NCI-H2107 (cell line): Measurements from ENCODE around the gene GPR137.

Experiments used
- DNase-seq: peaks from one replicate; lab custom pipeline; 2025; lab: John Stamatoyannopoulos, UW

Gene GPR137

GRCh38 chr11:64287676-64288352, 2.2 kb downstream of the GPR137 start:
- no peak for DNase-seq

DNA sequence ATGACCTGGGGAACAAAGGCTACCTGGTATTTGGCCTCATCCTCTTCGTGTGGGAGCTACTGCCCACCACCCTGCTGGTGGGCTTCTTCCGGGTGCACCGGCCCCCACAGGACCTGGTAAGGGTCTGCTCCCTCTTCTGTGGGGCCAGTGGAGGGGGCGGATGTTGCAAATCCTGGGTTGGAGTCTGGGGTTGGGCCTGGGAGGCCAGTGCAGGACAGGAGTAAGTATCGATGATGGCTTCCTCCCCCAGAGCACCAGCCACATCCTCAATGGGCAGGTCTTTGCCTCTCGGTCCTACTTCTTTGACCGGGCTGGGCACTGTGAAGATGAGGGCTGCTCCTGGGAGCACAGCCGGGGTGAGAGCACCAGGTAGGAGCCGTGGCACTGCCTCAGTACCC, 2.7 kb downstream of the GPR137 start:
- no peak for DNase-seq

DNA sequence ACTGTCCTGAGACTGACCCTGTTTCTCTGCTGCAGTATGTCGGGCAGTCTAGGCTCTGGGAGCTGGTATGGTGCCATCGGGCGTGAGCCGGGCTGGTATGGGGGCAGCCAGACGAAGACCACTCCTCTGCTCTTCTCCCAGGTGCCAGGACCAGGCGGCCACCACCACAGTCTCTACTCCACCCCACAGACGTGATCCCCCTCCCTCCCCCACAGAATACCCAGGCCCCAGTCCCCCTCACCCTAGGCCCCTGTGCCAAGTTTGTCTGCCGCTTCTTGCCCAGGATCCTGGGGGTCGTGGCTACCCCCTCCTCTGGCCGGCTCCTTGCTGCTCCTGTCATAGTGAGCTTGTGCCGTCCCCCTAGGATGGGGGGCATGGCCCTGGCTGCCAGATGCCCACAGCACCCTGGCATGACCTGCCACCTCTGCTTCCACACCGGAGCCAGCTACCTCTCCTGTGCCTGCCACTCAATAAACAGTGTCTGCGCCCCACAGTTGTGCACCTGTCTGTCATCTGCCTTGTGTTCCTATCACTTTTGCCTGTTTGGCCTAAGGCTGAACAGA, 3.4 kb downstream of the GPR137 start:
- no peak for DNase-seq

- no peak for DNase-seq
Observed at GRCh38 chr11:64290352-64291261, 5.0 kb downstream of the GPR137 start.

DNA sequence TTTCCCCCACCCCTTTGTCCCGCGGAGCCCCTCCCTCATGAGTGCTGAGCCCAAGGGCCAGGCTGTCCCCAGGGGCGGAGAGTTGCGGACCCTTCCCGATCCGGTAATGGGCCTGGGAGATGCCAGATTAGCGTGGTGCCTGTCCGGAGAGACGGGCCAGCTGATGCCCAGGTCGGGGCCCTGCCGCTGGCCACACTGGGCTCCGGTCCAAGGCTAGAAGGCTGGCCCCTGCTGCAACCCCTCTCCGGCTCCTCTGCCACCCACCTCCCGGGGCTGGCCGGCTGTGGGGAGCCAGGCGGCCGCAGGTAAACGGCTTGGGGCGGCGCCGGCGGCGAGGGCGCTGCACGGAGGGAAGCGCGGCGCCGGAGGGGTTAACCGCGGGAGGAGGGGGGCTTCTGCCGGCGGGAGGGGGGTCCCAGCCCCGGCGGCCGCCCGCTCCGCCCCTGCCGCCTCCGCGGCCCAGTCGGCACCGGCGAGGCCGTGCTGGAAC, 5.7 kb downstream of the GPR137 start, which contains the start of gene KCNK4:
Gene KCNK4 (plus strand): TSS at position 41 of the 490 bp plus-strand sequence. CDS start 1,717 bp downstream, outside the sequence.
- DNase-seq = no peak

- no peak for DNase-seq
Observed at GRCh38 chr11:64291752-64292459, 6.3 kb downstream of the GPR137 start.

DNA sequence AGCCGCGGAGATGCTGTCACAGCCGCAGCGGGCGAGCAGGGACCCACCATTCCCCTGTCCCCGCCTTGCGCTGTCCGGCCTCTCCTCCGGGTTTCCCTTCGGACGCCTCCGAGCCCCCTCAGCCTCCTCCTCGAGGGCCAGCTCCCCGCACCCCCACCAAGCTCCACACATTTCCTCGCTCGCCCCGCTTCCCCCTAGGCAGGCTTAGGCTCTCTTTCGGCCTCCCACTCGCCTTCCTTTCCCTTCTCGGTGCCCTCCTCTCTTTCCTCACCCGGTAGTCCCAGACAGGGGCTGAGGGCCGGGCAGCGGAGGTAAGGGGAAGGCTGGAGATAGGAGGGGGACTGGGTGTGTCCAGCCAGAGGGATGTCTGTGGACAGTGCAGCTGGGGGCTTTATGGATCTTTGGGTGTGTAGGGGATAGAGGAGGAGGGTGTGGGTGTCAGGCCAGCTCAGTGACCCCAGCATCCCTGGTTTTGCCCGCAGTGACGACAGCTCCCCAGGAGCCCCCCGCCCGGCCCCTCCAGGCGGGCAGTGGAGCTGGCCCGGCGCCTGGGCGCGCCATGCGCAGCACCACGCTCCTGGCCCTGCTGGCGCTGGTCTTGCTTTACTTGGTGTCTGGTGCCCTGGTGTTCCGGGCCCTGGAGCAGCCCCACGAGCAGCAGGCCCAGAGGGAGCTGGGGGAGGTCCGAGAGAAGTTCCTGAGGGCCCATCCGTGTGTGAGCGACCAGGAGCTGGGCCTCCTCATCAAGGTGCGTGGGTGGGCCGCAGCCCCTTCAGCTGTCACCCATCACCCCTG, 7.0 kb downstream of the GPR137 start:
- no peak for DNase-seq

GRCh38 chr11:64294774-64295173, 9.1 kb downstream of the GPR137 start:
- DNase-seq = no peak

DNA sequence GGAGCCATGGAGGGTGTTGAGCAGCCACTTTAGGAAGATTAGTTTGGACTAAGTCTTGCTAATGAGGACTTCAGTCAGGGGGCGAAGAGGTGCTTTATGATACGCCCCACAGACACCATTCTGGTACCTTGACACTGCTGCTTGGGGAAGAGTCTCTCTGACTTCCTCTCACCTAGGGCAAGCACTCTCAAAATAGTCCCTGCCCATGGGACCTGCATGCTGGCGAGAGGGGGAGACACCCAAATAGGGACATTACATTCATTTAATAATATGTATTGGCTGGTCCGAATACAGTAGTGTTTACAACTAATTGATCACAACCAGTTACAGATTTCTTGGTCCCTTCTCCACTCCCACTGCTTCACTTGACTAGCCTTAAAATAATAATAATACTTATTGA, 10.1 kb downstream of the GPR137 start:
- DNase-seq = no peak

DNA sequence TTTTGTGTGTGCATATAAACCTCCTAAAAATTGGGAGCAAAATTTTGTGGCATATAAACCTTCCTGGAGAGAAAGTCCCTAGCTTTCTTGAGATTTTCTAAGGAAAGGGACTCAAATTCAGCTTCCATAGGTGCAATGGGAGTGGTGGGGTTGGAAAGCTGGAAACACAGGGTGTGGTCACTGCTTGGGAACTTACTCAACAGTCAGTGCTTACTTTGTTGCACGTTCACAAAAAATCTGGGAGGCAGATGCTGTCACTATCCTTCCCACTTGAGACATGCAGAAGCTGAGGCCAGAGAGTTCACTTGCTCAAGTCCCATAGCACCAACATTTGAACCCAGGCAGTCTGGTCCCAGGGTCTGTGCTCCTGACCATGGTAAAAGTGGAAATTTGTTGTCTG, 10.6 kb downstream of the GPR137 start:
- DNase-seq = no peak

- DNase-seq = no peak
Observed at GRCh38 chr11:64296830-64297698, 11.4 kb downstream of the GPR137 start.

DNA sequence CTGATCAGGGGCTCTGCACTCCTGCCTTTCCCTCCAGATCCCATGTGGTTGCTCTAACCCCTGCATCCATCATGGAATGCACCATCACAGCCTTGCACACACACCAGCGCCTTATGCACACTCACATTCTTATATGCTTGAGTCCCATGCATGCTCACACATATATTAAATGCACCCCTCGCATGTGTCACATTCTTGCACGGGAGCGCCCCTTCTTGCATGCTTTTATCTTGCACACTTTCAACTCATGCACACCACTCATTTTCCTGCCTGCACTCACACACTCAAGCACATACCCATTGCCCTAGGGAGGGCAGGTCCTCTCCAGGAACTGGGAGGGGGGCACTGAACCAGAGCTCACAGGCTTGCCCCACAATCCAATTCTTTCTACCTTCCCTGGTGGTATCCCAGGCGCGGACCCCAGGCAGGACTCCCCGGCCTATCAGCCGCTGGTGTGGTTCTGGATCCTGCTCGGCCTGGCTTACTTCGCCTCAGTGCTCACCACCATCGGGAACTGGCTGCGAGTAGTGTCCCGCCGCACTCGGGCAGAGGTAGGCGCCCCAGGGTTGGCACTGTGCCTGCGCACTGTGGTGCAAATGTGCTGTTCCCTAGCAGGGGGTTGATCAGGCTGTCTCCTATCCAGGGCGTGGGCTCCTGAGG, 12.2 kb downstream of the GPR137 start:
- DNase-seq = no peak

GRCh38 chr11:64298966-64299846, 13.6 kb downstream of the GPR137 start:
- no peak for DNase-seq

DNA sequence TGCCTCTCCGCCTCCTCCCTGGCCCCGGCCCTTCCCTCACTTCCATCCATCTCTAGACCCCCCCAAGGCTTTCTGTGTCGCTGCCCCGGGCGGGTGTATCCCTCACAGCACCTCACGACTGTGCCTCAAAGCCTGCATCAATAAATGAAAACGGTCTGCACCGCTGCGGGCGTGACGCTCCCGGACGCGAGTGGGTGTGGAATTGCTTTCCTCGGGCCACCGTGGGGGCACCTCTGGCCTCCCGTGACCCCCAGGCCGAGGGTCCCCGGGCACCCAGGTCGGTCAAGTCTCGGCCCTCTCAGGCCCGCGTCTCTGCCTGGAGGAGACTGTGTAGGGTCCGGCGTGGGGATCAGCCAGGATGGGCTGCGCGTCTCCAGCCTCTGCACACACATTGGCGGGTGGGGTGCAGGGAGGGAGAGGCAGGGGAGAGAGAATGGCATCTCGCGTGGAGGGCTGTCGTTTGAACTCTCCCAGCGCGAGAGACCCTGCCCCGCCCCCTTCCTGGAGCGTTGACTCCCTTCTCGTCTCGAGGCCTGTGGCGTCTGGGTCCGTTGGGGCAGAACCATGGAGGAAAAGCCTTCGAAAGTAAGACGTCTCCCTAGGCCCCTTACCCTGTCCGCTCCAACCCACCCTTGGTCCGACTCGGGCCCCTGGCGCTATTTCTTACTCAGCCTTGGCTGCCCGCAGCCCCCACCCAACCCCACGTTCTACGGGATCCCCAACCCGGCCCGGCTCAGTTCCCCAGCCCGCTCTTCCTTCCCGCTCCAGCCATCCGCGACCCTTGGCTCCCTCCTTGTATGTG, 14.4 kb downstream of the GPR137 start, which contains the start of gene CATSPERZ:
Gene CATSPERZ (plus strand): TSS at position 512 of the 802 bp plus-strand sequence. CDS start 53 bp downstream, at position 565.
- DNase-seq = no peak

DNA sequence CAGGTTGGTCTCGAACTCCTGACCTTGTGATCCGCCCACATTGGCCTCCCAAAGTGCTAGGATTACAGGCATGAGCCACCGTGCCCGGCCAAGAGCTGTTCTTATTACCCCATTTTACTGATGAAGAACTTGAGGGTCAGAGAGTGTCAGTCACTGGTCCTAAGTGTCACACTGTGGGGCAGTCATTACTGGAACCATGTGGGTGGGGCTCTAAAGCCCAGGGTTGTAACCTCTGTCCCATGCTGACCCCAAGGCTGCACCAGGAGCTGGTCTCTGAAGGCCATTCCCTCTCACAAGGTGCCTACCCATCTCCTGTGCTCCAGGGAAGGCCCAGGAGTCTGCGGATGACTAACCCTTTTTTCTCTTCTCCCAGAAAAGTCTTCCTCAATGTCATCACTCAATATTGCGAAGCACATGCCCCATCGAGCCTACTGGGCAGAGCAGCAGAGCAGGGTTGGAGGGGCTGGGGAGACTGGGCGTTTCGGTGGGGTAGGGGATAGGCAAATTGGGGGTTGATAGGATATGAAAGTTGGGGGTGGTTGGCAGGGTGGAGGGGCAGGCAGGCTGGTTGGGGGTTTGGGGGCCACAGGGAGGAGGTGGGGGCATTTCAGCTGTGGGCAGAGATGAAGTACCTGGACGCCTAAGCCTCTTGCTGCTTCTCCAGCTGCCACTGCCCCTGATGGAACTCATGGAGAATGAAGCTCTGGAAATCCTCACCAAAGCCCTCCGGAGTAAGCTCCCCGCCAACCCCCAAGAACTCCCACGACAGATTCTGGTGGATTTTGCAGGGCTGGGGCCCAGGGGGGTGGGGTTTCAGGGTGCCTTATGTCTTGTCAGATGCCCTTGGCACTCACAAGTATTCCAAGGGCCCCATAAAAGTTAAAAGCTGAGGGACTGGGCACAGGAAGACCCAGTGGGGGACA, 17.7 kb downstream of the GPR137 start:
- DNase-seq = no peak

DNA sequence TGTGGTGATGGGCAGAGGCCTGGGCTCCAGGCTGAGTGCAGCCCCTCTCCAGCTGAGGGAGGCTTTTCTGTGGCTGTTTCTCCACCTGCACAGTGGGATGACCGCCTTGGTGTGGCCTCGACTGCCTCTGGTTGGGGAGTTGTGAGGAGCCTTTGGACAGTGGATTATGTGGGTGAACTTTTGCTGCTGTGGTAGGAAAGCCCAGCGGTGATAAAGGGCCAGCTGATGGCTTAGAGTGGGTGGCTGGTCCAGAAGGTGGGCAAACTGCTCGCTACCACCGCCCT, 18.3 kb downstream of the GPR137 start:
- no peak for DNase-seq
